ENCODE results near the gene ERCC2.

ERCC2 gene

GRCh38 chr19:45305007-45305406 lies 65.4 kb downstream of the ERCC2 start:
- DNase-seq (ENCODE audit: low read depth in 1 of 2, low spot score in 1 of 2) = no peak

GRCh38 chr19:45304141-45304926 lies 66.0 kb downstream of the ERCC2 start:
- DNase-seq (ENCODE audit: low read depth in 1 of 2, low spot score in 1 of 2) = no peak

GRCh38 chr19:45303269-45304060 lies 66.9 kb downstream of the ERCC2 start:
- DNase-seq (ENCODE audit: low read depth in 1 of 2, low spot score in 1 of 2) = no peak

- DNase-seq (ENCODE audit: low read depth in 1 of 2, low spot score in 1 of 2) = no peak
Measured at GRCh38 chr19:45302416-45302815, 68.0 kb downstream of the ERCC2 start.
